ENCODE results near the gene ZFP36L1. TPM values are rescaled to one million over a fixed set of nuclear protein-coding genes. Genes with fewer than 3 reads are reported as not detected.

Gene ZFP36L1
- total RNA-seq, 1 experiment from 2014 or later, result 304 TPM

- CTCF ChIA-PET, result interaction anchor here (0.8 to 1.3 kb wide), 7 partner anchors 25 to 875 kb away, joined by 3 to 10 read pairs (median 3); no protein-coding TSS in a partner anchor
- DNase-seq (ENCODE audit: low read depth, low spot score) (peak; percentile 90), ATAC-seq (peak; percentile 63)
- Histone ChIP-seq H3K4me3 (replicated peaks in 1 of 2; ENCODE audit: low read depth in 1 of 2, low read length in 2 of 2) (peak overlapping the region in 1 of 2 experiments; percentile 33; a peak in 3 of 4 replicates), H3K4me2 (ENCODE audit: low read length) (peak overlapping the region; percentile 71), H3K9ac (ENCODE audit: low read length) (peak overlapping the region; percentile 52), H3K4me1 (ENCODE audit: control insufficient read depth in 1 of 2, insufficient read depth in 2 of 2, low read length in 2 of 2) (peaks cover 61 to 67% of the 10 kb centered on the region in 2 experiments), H3K9me3 (ENCODE audit: control insufficient read depth in 1 of 2, insufficient read depth in 1 of 2, low read depth in 1 of 2, low read length in 2 of 2) (no peaks in the 10 kb centered on the region), H3K79me2 (ENCODE audit: insufficient read depth, low read length) (no peaks in the 10 kb centered on the region), H3K36me3 (ENCODE audit: control insufficient read depth in 1 of 2, insufficient read depth in 2 of 2, low read length in 2 of 2) (no peaks in the 10 kb centered on the region), H3K27me3 (ENCODE audit: insufficient read depth, low read length) (no peaks in the 10 kb centered on the region), H4K20me1 (ENCODE audit: insufficient read depth) (no peaks in the 10 kb centered on the region), H3K9me2 (ENCODE audit: insufficient read depth) (no peaks in the 10 kb centered on the region), H3K27ac (ENCODE audit: low read depth, low read length) (peak overlapping the region; percentile 99), H2AFZ (ENCODE audit: low read depth, low read length, poor library complexity, severe bottlenecking) (no peak overlapping the region)
- intact Hi-C loops (cut with micrococcal nuclease), result loop anchor here (5.0 to 10.0 kb wide), 2 partner anchors 734 to 982 kb away; no protein-coding TSS in a partner anchor
- RAD21 ChIA-PET (ENCODE audit: low non-redundant PET in 1 of 2, low total read pairs in 2 of 2, uncharacterized antibody in 2 of 2, unreplicated experiment in 2 of 2), result interaction anchor here in 1 of 2 experiments (0.5 to 1.4 kb wide), 4 partner anchors 25 to 898 kb away, joined by 3 to 5 read pairs (median 4); no protein-coding TSS in a partner anchor
- POLR2A ChIA-PET, result interaction anchor here (1.0 to 12.3 kb wide), 5 partner anchors 9 to 1003 kb away, joined by 3 to 120 read pairs (median 5); partner anchors contain the start of genes ZFP36L1 and ZFYVE26
- BruUV-seq (replicated peaks), result no TSS peak
- TF ChIP-seq ZBTB33 (IDR thresholded peaks at IDR 0.05; ENCODE audit: extremely low read depth, insufficient replicate concordance, low read length) (peak; percentile 24), YY1 (IDR thresholded peaks at IDR 0.05; ENCODE audit: extremely low read depth, insufficient replicate concordance, low read depth, low read length) (peak; percentile 38), TCF7L2 (IDR thresholded peaks at IDR 0.05; ENCODE audit: borderline replicate concordance, extremely low read depth, insufficient read depth, insufficient read length) (peak; percentile 81), MAX (IDR thresholded peaks at IDR 0.05) (no peak), FOSL1 (IDR thresholded peaks at IDR 0.05; ENCODE audit: low read depth) (no peak), SP1 (IDR thresholded peaks at IDR 0.05; ENCODE audit: low read depth) (no peak), CBX3 (IDR thresholded peaks at IDR 0.05; ENCODE audit: low read depth) (no peak), ZNF274 (IDR thresholded peaks at IDR 0.05; ENCODE audit: low read depth, low read length) (no peak), REST (IDR thresholded peaks at IDR 0.05; ENCODE audit: low read depth) (no peak), EZH2 (IDR thresholded peaks at IDR 0.05) (no peak), ZFX (IDR thresholded peaks at IDR 0.05) (0 out of 2 replicates have a peak, but pooled peaks have one; percentile 25), POLR2AphosphoS5 (IDR thresholded peaks at IDR 0.05; ENCODE audit: low read depth, low read length) (peak; percentile 36; the same call in 1 of the 2 replicates)
Observed at GRCh38 chr14:68819260-68819691, 26.4 kb upstream of the ZFP36L1 start.
